Transverse colon (tissue), 3 donors: ENCODE measurements around the gene IKZF1.

Experiments
- EP300 ChIP-seq: sonication (generic); formaldehyde crosslinking; IDR thresholded peaks from one replicate; pipeline ENCODE4 v1.6.1; 2017; ENCODE audit warnings: antibody characterized with exemption, low read depth
- TF ChIP-seq, protein P1 (sequence below), 5 experiments: fragments of 200-600 bp in 3 of 5; fragments of 450-650 bp in 2 of 5; sonication (generic) in 3 of 5; IDR thresholded peaks; 1 replicate in 2 of 5; 2 replicates in 3 of 5; pipeline ENCODE4 v1.5.1; 2016 to 2017; ENCODE audit warnings: antibody characterized with exemption in 5 of 5, inconsistent platforms in 3 of 5, mild to moderate bottlenecking in 2 of 5, moderate library complexity in 1 of 5

DNA sequence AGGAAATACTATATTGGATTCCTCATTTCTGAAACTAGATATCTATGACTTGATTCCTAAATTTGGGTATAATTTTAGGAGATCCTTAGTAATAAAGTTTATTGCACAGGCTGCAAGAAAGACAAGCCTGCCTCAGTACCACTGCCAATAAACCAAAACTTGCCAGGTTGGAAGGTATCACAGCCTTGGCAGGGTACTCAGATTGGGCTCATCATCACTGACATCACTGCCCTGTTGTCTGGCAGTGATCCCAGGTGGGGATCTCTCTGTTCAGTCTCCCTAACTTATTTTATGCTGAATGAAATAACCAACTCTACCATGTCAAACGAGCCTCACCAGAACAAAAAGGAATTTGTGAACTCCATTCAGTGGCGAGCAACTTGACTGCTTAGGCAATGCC lies 126.8 kb downstream of the IKZF1 start:
- TF ChIP-seq EP300, result no peak
- TF ChIP-seq, protein P1, sequence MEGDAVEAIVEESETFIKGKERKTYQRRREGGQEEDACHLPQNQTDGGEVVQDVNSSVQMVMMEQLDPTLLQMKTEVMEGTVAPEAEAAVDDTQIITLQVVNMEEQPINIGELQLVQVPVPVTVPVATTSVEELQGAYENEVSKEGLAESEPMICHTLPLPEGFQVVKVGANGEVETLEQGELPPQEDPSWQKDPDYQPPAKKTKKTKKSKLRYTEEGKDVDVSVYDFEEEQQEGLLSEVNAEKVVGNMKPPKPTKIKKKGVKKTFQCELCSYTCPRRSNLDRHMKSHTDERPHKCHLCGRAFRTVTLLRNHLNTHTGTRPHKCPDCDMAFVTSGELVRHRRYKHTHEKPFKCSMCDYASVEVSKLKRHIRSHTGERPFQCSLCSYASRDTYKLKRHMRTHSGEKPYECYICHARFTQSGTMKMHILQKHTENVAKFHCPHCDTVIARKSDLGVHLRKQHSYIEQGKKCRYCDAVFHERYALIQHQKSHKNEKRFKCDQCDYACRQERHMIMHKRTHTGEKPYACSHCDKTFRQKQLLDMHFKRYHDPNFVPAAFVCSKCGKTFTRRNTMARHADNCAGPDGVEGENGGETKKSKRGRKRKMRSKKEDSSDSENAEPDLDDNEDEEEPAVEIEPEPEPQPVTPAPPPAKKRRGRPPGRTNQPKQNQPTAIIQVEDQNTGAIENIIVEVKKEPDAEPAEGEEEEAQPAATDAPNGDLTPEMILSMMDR (IDR thresholded peaks at IDR 0.05), result no peak
